HCT116 (cell line): ENCODE measurements around the gene URAD. TPM values are rescaled to one million over a fixed set of nuclear protein-coding genes. Genes with fewer than 3 reads are reported as not detected.

ENCODE experiments used
- ATAC-seq: fragments of 200-7000 bp; cut with Tn5 transposase; 2 replicates; pipeline ENCODE4 v1.9.1; 2020; ENCODE audit warnings: mild to moderate bottlenecking, moderate library complexity
- BruUV-seq: library from RNA; stranded (reverse); fragments of 400-500 nt; replicated peaks from 2 replicates; lab custom pipeline; 2021; lab: Mats Ljungman, UMichigan
- CTCF ChIA-PET: fragments of 300-600 bp; sonication (Branson Sonifier 250); formaldehyde crosslinking; loops from one replicate; lab custom pipeline; 2021; ENCODE audit warnings: antibody characterized with exemption; lab: Charles Lee
- POLR2A ChIA-PET: fragments of 300-600, 350-600 bp; sonication (Branson Sonifier 250); formaldehyde crosslinking; loops from one replicate; lab custom pipeline; 2021; ENCODE audit warnings: antibody characterized with exemption; lab: Charles Lee
- RAD21 ChIA-PET, 2 experiments: fragments of 300-600 bp; sonication (Branson Sonifier 250); formaldehyde crosslinking; loops; one replicate each; lab custom pipeline; 2023; ENCODE audit warnings: low total read pairs in 2 of 2; ENCODE audit not compliant: uncharacterized antibody in 2 of 2, unreplicated experiment in 2 of 2, low non-redundant PET in 1 of 2; lab: Charles Lee
- DNase-seq: peaks from one replicate; pipeline ENCODE4 v3.0.0-alpha.2; 2010; ENCODE audit warnings: low read depth, low spot score
- H2AFZ ChIP-seq: fragments of 200-600 bp; shearing (Covaris generic), sonication (generic); 2 replicates; pipeline ENCODE4 v1.6.1; 2017; ENCODE audit warnings: low read depth, mixed run types, mixed read lengths, antibody characterized with exemption, low read length; ENCODE audit not compliant: poor library complexity, severe bottlenecking
- H3K27ac ChIP-seq: 2 replicates; pipeline ENCODE4 v1.5.1; 2012; ENCODE audit warnings: low read depth, low read length
- H3K27me3 ChIP-seq: fragments of 200-600 bp; sonication (generic); 2 replicates; pipeline ENCODE4 v1.6.1; 2016; ENCODE audit warnings: mixed run types, low read length, mixed read lengths; ENCODE audit not compliant: insufficient read depth
- H3K36me3 ChIP-seq, 2 experiments: fragments of 200-500 bp in 1 of 2; fragments of 200-600 bp in 1 of 2; sonication (Bioruptor generic) in 1 of 2; sonication (generic) in 1 of 2; 2 replicates each; pipeline versions ENCODE4 v1.5.1 to v1.6.1; 2014 to 2016; ENCODE audit warnings: low read length in 2 of 2, inconsistent platforms in 1 of 2, mixed read lengths in 1 of 2, mixed run types in 1 of 2; ENCODE audit not compliant: insufficient read depth in 2 of 2, control insufficient read depth in 1 of 2
- H3K4me1 ChIP-seq, 2 experiments: fragments of 200-600 bp in 1 of 2; sonication (generic) in 1 of 2; 2 replicates each; pipeline versions ENCODE4 v1.5.1 to v1.6.1; 2012 to 2017; ENCODE audit warnings: low read length in 2 of 2, inconsistent platforms in 1 of 2, mild to moderate bottlenecking in 1 of 2, mixed read lengths in 1 of 2, mixed run types in 1 of 2, moderate library complexity in 1 of 2; ENCODE audit not compliant: insufficient read depth in 2 of 2, control insufficient read depth in 1 of 2
- H3K4me2 ChIP-seq: fragments of 200-600 bp; sonication (generic); 2 replicates; pipeline ENCODE4 v1.6.1; 2017; ENCODE audit warnings: mixed run types, low read length, mixed read lengths
- H3K4me3 ChIP-seq, 2 experiments: fragments of 200-600 bp in 1 of 2; sonication (generic) in 1 of 2; replicated peaks in 1 of 2; 2 replicates each; pipeline ENCODE4 v1.5.1; 2011 to 2016; ENCODE audit warnings: low read length in 2 of 2, control low read depth in 1 of 2, low read depth in 1 of 2, mild to moderate bottlenecking in 1 of 2, mixed read lengths in 1 of 2, mixed run types in 1 of 2
- H3K79me2 ChIP-seq: fragments of 200-600 bp; sonication (generic); 2 replicates; pipeline ENCODE4 v1.6.1; 2017; ENCODE audit warnings: mild to moderate bottlenecking, mixed run types, low read length, moderate library complexity, mixed read lengths; ENCODE audit not compliant: insufficient read depth
- H3K9ac ChIP-seq: fragments of 200-600 bp; sonication (generic); 2 replicates; pipeline ENCODE4 v1.6.1; 2016; ENCODE audit warnings: low read length, mixed read lengths
- H3K9me2 ChIP-seq: fragments of 200-600 bp; sonication (generic), shearing (Covaris generic); 2 replicates; pipeline ENCODE4 v1.6.1; 2017; ENCODE audit warnings: mixed run types, mild to moderate bottlenecking, moderate library complexity; ENCODE audit not compliant: insufficient read depth
- H3K9me3 ChIP-seq, 2 experiments: fragments of 200-500 bp in 1 of 2; fragments of 200-600 bp in 1 of 2; sonication (Bioruptor generic) in 1 of 2; sonication (generic) in 1 of 2; 2 replicates each; pipeline ENCODE4 v1.6.1; 2014 to 2017; ENCODE audit warnings: low read length in 2 of 2, mixed read lengths in 2 of 2, inconsistent platforms in 1 of 2, low read depth in 1 of 2, mild to moderate bottlenecking in 1 of 2, mixed run types in 1 of 2, moderate library complexity in 1 of 2; ENCODE audit not compliant: control insufficient read depth in 1 of 2, insufficient read depth in 1 of 2
- H4K20me1 ChIP-seq: fragments of 200-600 bp; sonication (generic), shearing (Covaris generic); 2 replicates; pipeline ENCODE4 v1.6.1; 2017; ENCODE audit warnings: mixed run types, mild to moderate bottlenecking, moderate library complexity; ENCODE audit not compliant: insufficient read depth
- ATF3 ChIP-seq: IDR thresholded peaks from 2 replicates; pipeline ENCODE4 v1.6.1; 2012
- CBX3 ChIP-seq: IDR thresholded peaks from 2 replicates; pipeline ENCODE4 v1.6.1; 2012; ENCODE audit warnings: low read depth
- CEBPB ChIP-seq: IDR thresholded peaks from 2 replicates; pipeline ENCODE4 v1.6.1; 2012; ENCODE audit warnings: low read depth
- EGR1 ChIP-seq: IDR thresholded peaks from 2 replicates; pipeline ENCODE4 v1.6.1; 2012; ENCODE audit warnings: low read depth
- EZH2phosphoT487 ChIP-seq: fragments of 200-600 bp; IDR thresholded peaks from 2 replicates; pipeline ENCODE4 v1.6.1; 2018; ENCODE audit warnings: antibody characterized with exemption, borderline replicate concordance
- MAX ChIP-seq: IDR thresholded peaks from 2 replicates; pipeline ENCODE4 v1.6.1; 2012
- RAD21 ChIP-seq: IDR thresholded peaks from 2 replicates; pipeline ENCODE4 v1.6.1; 2012; ENCODE audit warnings: low read depth, mild to moderate bottlenecking
- SIN3A ChIP-seq: IDR thresholded peaks from 2 replicates; pipeline ENCODE4 v1.6.1; 2012; ENCODE audit warnings: low read depth
- TCF7L2 ChIP-seq: IDR thresholded peaks from 2 replicates; pipeline ENCODE4 v1.7.0; 2011; ENCODE audit warnings: borderline replicate concordance, inconsistent platforms; ENCODE audit not compliant: insufficient read depth, insufficient read length; ENCODE audit errors: extremely low read depth
- ZBTB33 ChIP-seq: IDR thresholded peaks from 2 replicates; pipeline ENCODE4 v1.6.1; 2011; ENCODE audit warnings: mild to moderate bottlenecking, low read length, moderate library complexity; ENCODE audit not compliant: insufficient replicate concordance; ENCODE audit errors: extremely low read depth
- ZFX ChIP-seq: fragments of 450-650 bp; IDR thresholded peaks from 2 replicates; pipeline ENCODE4 v1.6.1; 2017
- ZNF274 ChIP-seq: fragments of 200-500 bp; sonication (Bioruptor generic); IDR thresholded peaks from 2 replicates; pipeline ENCODE4 v1.6.1; 2014; ENCODE audit warnings: mild to moderate bottlenecking, low read depth, low read length, inconsistent platforms
- intact Hi-C: fragments of 100-400 bp; cut with micrococcal nuclease; formaldehyde crosslinking; loops from 2 replicates; pipeline ENCODE4 v1.10.0; 2022
- total RNA-seq: library from RNA; stranded (reverse); gene quantifications from one replicate; pipeline ENCODE4 v1.2.1, GENCODE V29; 2021; ENCODE audit not compliant: unreplicated experiment

The URAD gene
- total RNA-seq, 1 experiment from 2014 or later: not detected

GRCh38 chr13:28027071-28027470 lies 38.6 kb upstream of the URAD start (continued):
- TF ChIP-seq ZBTB33 (no peak), MAX (no peak), ATF3 (no peak), CEBPB (no peak), RAD21 (no peak)

GRCh38 chr13:28026508-28026907 lies 38.0 kb upstream of the URAD start:
- H4K20me1 ChIP-seq: no peaks in the 10 kb centered on the region
- no peaks in the 10 kb centered on the region for H3K36me3 ChIP-seq
- no peaks in the 10 kb centered on the region for H3K27me3 ChIP-seq
- H3K4me1 ChIP-seq: no peaks in the 10 kb centered on the region
- no peaks in the 10 kb centered on the region for H3K9me3 ChIP-seq
- no TSS peak for BruUV-seq
- intact Hi-C loops: no loop called here
- ChIA-PET CTCF (no interaction called here), POLR2A (no interaction called here), RAD21 (no interaction called here)
- no peak overlapping the region for H3K4me3 ChIP-seq
- no peak overlapping the region for H3K9ac ChIP-seq
- DNase-seq: no peak
- no peak for ATAC-seq
- H3K4me2 ChIP-seq: no peak overlapping the region
- no peaks in the 10 kb centered on the region for H3K79me2 ChIP-seq
- no peak overlapping the region for H2AFZ ChIP-seq
- H3K9me2 ChIP-seq: no peaks in the 10 kb centered on the region
- no peak overlapping the region for H3K27ac ChIP-seq
- TF ChIP-seq CBX3: no peak
- TF ChIP-seq EZH2phosphoT487: no peak
- no peak for TF ChIP-seq ZBTB33
- no peak for TF ChIP-seq EGR1
- no peak for TF ChIP-seq ZNF274
- no peak for TF ChIP-seq TCF7L2
- no peak for TF ChIP-seq SIN3A
- TF ChIP-seq ZFX: no peak
